K562 (cell line): Measurements from ENCODE around the gene RNF44. TPM values are rescaled to one million over a fixed set of nuclear protein-coding genes. Genes with fewer than 3 reads are reported as not detected.

ENCODE experiments used
- ATAC-seq: fragments of 200-7000 bp; cut with Tn5 transposase; 3 replicates; pipeline ENCODE4 v1.9.1; 2020; ENCODE audit warnings: moderate library complexity
- BruUV-seq: library from RNA; stranded (reverse); fragments of 400-500 nt; replicated peaks from 2 replicates; lab custom pipeline; 2021; lab: Mats Ljungman, UMichigan
- CTCF ChIA-PET: fragments of 300-600 bp; formaldehyde crosslinking; extraction: SDS; loops from one replicate; lab custom pipeline; 2021; ENCODE audit warnings: low intra/inter-chr PET ratio; lab: Yijun Ruan, JAX
- POLR2A ChIA-PET: fragments of 300-600, 350-650 bp; sonication (Branson Sonifier 250); formaldehyde crosslinking; extraction: SDS; loops from one replicate; lab custom pipeline; 2021; ENCODE audit warnings: antibody characterized with exemption, inconsistent platforms; lab: Yijun Ruan, JAX
- DNase-seq, 4 experiments: peaks; one replicate each; pipeline versions ENCODE4 v3.0.0 to v3.0.0-alpha.2; 2011 to 2018; ENCODE audit warnings: low spot score in 3 of 4, mixed read lengths in 3 of 4; ENCODE audit errors: extremely low read depth in 1 of 4
- FAIRE-seq: peaks from 2 replicates; lab custom pipeline; 2011; peaks lifted over from hg19 to GRCh38; lab: Jason Lieb, UNC
- H2AFZ ChIP-seq: 2 replicates; pipeline ENCODE4 v1.6.0; 2011; ENCODE audit warnings: low read depth, low read length, control low read depth, inconsistent platforms
- H3K27ac ChIP-seq: fragments of 200-600 bp; 3 replicates; pipeline ENCODE4 v1.8.0; 2011; ENCODE audit warnings: low read depth, mild to moderate bottlenecking, control low read depth, inconsistent platforms, low read length, moderate library complexity, mixed read lengths; ENCODE audit errors: extremely low read depth
- H3K27me3 ChIP-seq, 2 experiments: fragments of 300-600 bp in 1 of 2; 2 replicates in 1 of 2; 3 replicates in 1 of 2; pipeline versions ENCODE4 v1.6.0 to v1.8.0; 2011; ENCODE audit warnings: inconsistent platforms in 2 of 2, low read length in 2 of 2, mild to moderate bottlenecking in 1 of 2, mixed read lengths in 1 of 2, moderate library complexity in 1 of 2; ENCODE audit not compliant: control insufficient read depth in 2 of 2, insufficient read depth in 2 of 2
- H3K36me3 ChIP-seq: fragments of 300-600 bp; 3 replicates; pipeline ENCODE4 v1.8.0; 2011; ENCODE audit warnings: mild to moderate bottlenecking, low read length, inconsistent platforms; ENCODE audit not compliant: control insufficient read depth, insufficient read depth
- H3K4me1 ChIP-seq, 2 experiments: fragments of 200-600 bp in 1 of 2; replicated peaks in 1 of 2; 2 replicates in 1 of 2; 3 replicates in 1 of 2; pipeline versions ENCODE4 v1.5.1 to v1.8.0; 2011; ENCODE audit warnings: inconsistent platforms in 2 of 2, low read length in 2 of 2, mild to moderate bottlenecking in 1 of 2, mixed read lengths in 1 of 2, moderate library complexity in 1 of 2; ENCODE audit not compliant: control insufficient read depth in 2 of 2, insufficient read depth in 2 of 2
- H3K4me2 ChIP-seq: 2 replicates; pipeline ENCODE4 v1.6.1; 2011; ENCODE audit warnings: low read length, control low read depth, inconsistent platforms, mixed read lengths; ENCODE audit not compliant: insufficient read depth
- H3K4me3 ChIP-seq: fragments of 200-600 bp; sonication (generic), shearing (Covaris generic); 2 replicates; pipeline ENCODE4 v1.5.1; 2016; ENCODE audit warnings: control low read depth, inconsistent platforms
- H3K79me2 ChIP-seq: fragments of 200-600 bp; 3 replicates; pipeline ENCODE4 v1.8.0; 2011; ENCODE audit warnings: low read length, inconsistent platforms; ENCODE audit not compliant: control insufficient read depth, insufficient read depth
- H3K9ac ChIP-seq, 2 experiments: 2 replicates each; pipeline versions ENCODE4 v1.6.0 to v1.6.1; 2011; ENCODE audit warnings: low read depth in 2 of 2, low read length in 2 of 2, control low read depth in 1 of 2, inconsistent platforms in 1 of 2, mild to moderate bottlenecking in 1 of 2, mixed read lengths in 1 of 2; ENCODE audit not compliant: insufficient read depth in 1 of 2
- H3K9me1 ChIP-seq: one replicate; pipeline ENCODE4 v1.6.0; 2011; ENCODE audit warnings: inconsistent platforms, mild to moderate bottlenecking, low read length, moderate library complexity; ENCODE audit not compliant: control insufficient read depth, insufficient read depth
- H3K9me3 ChIP-seq: replicated peaks from 2 replicates; pipeline ENCODE4 v1.5.1; 2011; ENCODE audit warnings: low read depth, low read length, inconsistent platforms; ENCODE audit not compliant: control insufficient read depth, insufficient read depth
- H4K20me1 ChIP-seq: replicated peaks from 2 replicates; pipeline ENCODE4 v1.6.1; 2011; ENCODE audit warnings: low read length, inconsistent platforms, mixed read lengths; ENCODE audit not compliant: control insufficient read depth, insufficient read depth
- ARNT ChIP-seq, 2 experiments: fragments of 450-650 bp; IDR thresholded peaks; 2 replicates each; pipeline ENCODE4 v1.6.1; 2016; ENCODE audit warnings: mild to moderate bottlenecking in 1 of 2
- CC2D1A ChIP-seq: fragments of 450-650 bp; IDR thresholded peaks from 2 replicates; pipeline ENCODE4 v1.6.1; 2017; ENCODE audit warnings: mild to moderate bottlenecking
- CREM ChIP-seq: IDR thresholded peaks from 2 replicates; pipeline ENCODE4 v1.6.1; 2014; ENCODE audit warnings: antibody characterized with exemption, low read depth
- ESRRA ChIP-seq: fragments of 450-650 bp; IDR thresholded peaks from 2 replicates; pipeline ENCODE4 v1.6.1; 2014; ENCODE audit warnings: low read depth, mild to moderate bottlenecking, moderate library complexity, borderline replicate concordance
- KDM1A ChIP-seq, 2 experiments: fragments of 450-650 bp; IDR thresholded peaks; 2 replicates each; pipeline ENCODE4 v1.6.1; 2016; ENCODE audit warnings: mild to moderate bottlenecking in 2 of 2
- L3MBTL2 ChIP-seq: fragments of 450-650 bp; IDR thresholded peaks from 2 replicates; pipeline ENCODE4 v1.6.1; 2016; ENCODE audit warnings: mild to moderate bottlenecking, moderate library complexity
- MAX ChIP-seq: sonication (generic); formaldehyde crosslinking; IDR thresholded peaks from 2 replicates; pipeline ENCODE4 v1.9.0; 2022; ENCODE audit warnings: mild to moderate bottlenecking, missing genetic modification reagents
- MAZ ChIP-seq, 2 experiments: fragments of 450-650 bp in 1 of 2; sonication (generic) in 1 of 2; formaldehyde crosslinking; IDR thresholded peaks in 1 of 2; conservative IDR thresholded peaks in 1 of 2; 2 replicates each; pipeline versions ENCODE4 v1.4.0 to v1.5.0; 2020; ENCODE audit warnings: mild to moderate bottlenecking in 1 of 2, missing genetic modification reagents in 1 of 2
- MYNN ChIP-seq, 2 experiments: sonication (generic); formaldehyde crosslinking in 1 of 2; IDR thresholded peaks; 2 replicates each; pipeline versions ENCODE4 v1.5.0 to v1.6.1; 2016 to 2020; ENCODE audit warnings: antibody characterized with exemption in 1 of 2, missing genetic modification reagents in 1 of 2
- NFXL1 ChIP-seq: fragments of 450-650 bp; formaldehyde crosslinking; IDR thresholded peaks from 2 replicates; pipeline ENCODE4 v1.4.0; 2021; ENCODE audit warnings: mild to moderate bottlenecking
- NRF1 ChIP-seq, 2 experiments: fragments of 450-650 bp; IDR thresholded peaks in 1 of 2; conservative IDR thresholded peaks in 1 of 2; 2 replicates each; pipeline ENCODE4 v1.6.1; 2014; ENCODE audit warnings: mild to moderate bottlenecking in 2 of 2
- PHTF2 ChIP-seq: fragments of 250-450 bp; sonication (Bioruptor Pico); IDR thresholded peaks from 2 replicates; pipeline ENCODE4 v1.5.0; 2021; ENCODE audit warnings: mild to moderate bottlenecking
- PTBP1 ChIP-seq: fragments of 200-400 bp; formaldehyde crosslinking; IDR thresholded peaks from 2 replicates; pipeline ENCODE4 v1.6.1; 2017; ENCODE audit warnings: low read depth, low read length
- RAD21 ChIP-seq, 2 experiments: fragments of 250-450 bp in 1 of 2; fragments of 450-650 bp in 1 of 2; sonication (Bioruptor Pico) in 1 of 2; formaldehyde crosslinking in 1 of 2; IDR thresholded peaks in 1 of 2; conservative IDR thresholded peaks in 1 of 2; 2 replicates each; pipeline versions ENCODE4 v1.4.0 to v1.8.0; 2020 to 2022; ENCODE audit warnings: mild to moderate bottlenecking in 2 of 2, moderate library complexity in 1 of 2
- SMC3 ChIP-seq: conservative IDR thresholded peaks from 2 replicates; pipeline ENCODE4 v1.6.1; 2011; ENCODE audit warnings: low read depth, low read length, improper control_type of control experiment; ENCODE audit not compliant: insufficient read depth
- ZNF165 ChIP-seq: fragments of 250-450 bp; sonication (Bioruptor Pico); IDR thresholded peaks from 2 replicates; pipeline ENCODE4 v1.4.0; 2020; ENCODE audit warnings: borderline replicate concordance
- ZNF436 ChIP-seq: fragments of 250-450, 450-650 bp; sonication (Bioruptor Pico); formaldehyde crosslinking; IDR thresholded peaks from 2 replicates; pipeline ENCODE4 v1.7.0; 2020; ENCODE audit warnings: mild to moderate bottlenecking
- ZNF511 ChIP-seq: sonication (generic); formaldehyde crosslinking; IDR thresholded peaks from 2 replicates; pipeline ENCODE4 v1.8.0; 2022; ENCODE audit warnings: mild to moderate bottlenecking, missing genetic modification reagents
- ZNF583 ChIP-seq: fragments of 250-450 bp; sonication (Bioruptor Pico); IDR thresholded peaks from 2 replicates; pipeline ENCODE4 v1.4.0; 2020
- WGBS: fragments of 100-300 bp; shearing (Covaris generic); methylation state at CpG from one replicate; pipeline ENCODE4 v1.1.6; 2016; ENCODE audit warnings: low coverage, mixed read lengths; ENCODE audit not compliant: insufficient coverage; ENCODE audit errors: missing lambda C conversion rate; 5-methylcytosine and 5-hydroxymethylcytosine counted together
- in situ Hi-C: fragments of 300-500 bp; cut with MboI; formaldehyde crosslinking; loops from 4 replicates; pipeline ENCODE4 v1.15.0; 2018; ENCODE audit warnings: inconsistent platforms, mixed read lengths
- intact Hi-C: fragments of 100-400 bp; cut with micrococcal nuclease; formaldehyde crosslinking; loops from 2 replicates; pipeline ENCODE4 v1.14.2; 2022
- polyA plus RNA-seq, 8 experiments: library from polyadenylated mRNA; depleted of rRNA in 4 of 8; stranded (reverse) in 5 of 8; unstranded in 3 of 8; fragments of >200 nt; fragmentation: Nextera tagmentation in 2 of 8; fragmentation: Illumina TruSeq in 1 of 8; extraction: Ambion mirVana in 2 of 8; extraction: Trizol in 1 of 8; gene quantifications; 2 replicates each; pipeline versions ENCODE4 v1.2.1 to v1.2.3, GENCODE V29; 2011 to 2014; ENCODE audit warnings: inconsistent platforms in 1 of 8, missing spikeins in 1 of 8
- total RNA-seq, 7 experiments: library from RNA; depleted of rRNA in 6 of 7; stranded (reverse); fragments of >200 nt in 6 of 7; fragmentation: Illumina TruSeq in 2 of 7; extraction: Trizol in 2 of 7; gene quantifications; 2 replicates each; pipeline versions ENCODE4 v1.2.1 to v1.2.3, GENCODE V29; 2011 to 2021; ENCODE audit warnings: low replicate concordance in 1 of 7
- TF ChIP-seq, protein P1 (sequence below): fragments of 450-650 bp; formaldehyde crosslinking; IDR thresholded peaks from 2 replicates; pipeline ENCODE4 v1.4.0; 2020; ENCODE audit warnings: mild to moderate bottlenecking, moderate library complexity

RNF44 gene
- total and polyA plus RNA-seq, 9 of the 15 experiments (the other 6 are each of a cell fraction or from before 2014, with no cell fraction given) = 1.6 to 82.6 (median 7.4) TPM

DNA sequence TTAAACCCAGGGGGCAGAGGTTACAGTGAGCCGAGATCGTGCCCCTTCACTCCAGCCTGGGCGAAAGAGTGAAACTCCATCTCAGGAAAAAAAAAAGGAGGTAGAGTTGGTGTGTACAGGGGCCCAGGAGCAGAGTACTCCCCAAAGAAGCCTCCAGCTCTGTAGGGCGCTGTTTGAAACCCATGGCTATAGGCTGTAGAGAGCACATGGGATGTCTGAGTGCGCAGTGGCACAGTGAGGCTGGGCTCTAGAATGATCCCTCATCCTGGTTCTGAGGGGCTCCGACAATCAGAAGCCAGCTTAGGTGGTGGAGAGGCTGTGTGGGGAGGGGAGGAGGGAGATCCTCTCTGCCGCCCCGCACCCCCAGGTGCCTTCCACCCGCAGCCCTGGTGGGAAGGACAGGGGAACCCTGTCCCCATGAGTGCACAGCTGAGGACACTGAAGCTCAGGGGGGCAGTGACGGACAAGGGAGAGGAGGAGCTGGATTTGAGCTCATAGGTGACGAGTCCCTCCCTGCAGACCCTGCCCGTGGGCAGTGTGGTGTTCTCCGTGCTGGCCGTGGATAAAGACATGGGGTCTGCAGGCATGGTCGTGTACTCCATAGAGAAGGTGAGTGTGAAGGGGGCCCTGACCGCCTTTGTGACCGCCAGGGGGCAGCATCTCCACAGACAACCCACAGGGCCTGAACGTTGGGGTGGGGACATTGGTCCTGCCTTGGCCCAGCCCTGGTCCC lies 36.5 kb upstream of the RNF44 start:
- no peak overlapping the region for H3K4me3 ChIP-seq
- peaks cover 0 to 34% of the 10 kb centered on the region in 2 experiments; a peak in 3 of 5 replicates for H3K4me1 ChIP-seq
- H3K36me3 ChIP-seq = no peaks in the 10 kb centered on the region
- ChIA-PET CTCF (interaction anchor here (0.5 to 1.6 kb wide), 4 partner anchors 45 to 248 kb away, joined by 3 to 8 read pairs (median 3); partner anchors contain the start of gene CLTB), POLR2A (interaction anchor here (0.9 kb wide), 1 partner anchor 13 kb away, joined by 3 read pairs; no protein-coding TSS in a partner anchor)
- 14% methylated on average over 15 of the region's 18 CpGs for WGBS
- H4K20me1 ChIP-seq = no peaks in the 10 kb centered on the region; the same call in 1 of the 2 replicates
- in situ Hi-C loops (no loop called here), intact Hi-C loops (loop anchor here (1.0 to 10.0 kb wide), 3 partner anchors 37 to 71 kb away; partner anchors contain the start of genes GPRIN1 and TSPAN17)
- no peaks in the 10 kb centered on the region for H3K9me3 ChIP-seq
- DNase-seq = peak; percentile 84 to 87 (median 86)
- peak; percentile 94 for ATAC-seq
- H3K79me2 ChIP-seq = no peaks in the 10 kb centered on the region
- BruUV-seq = no TSS peak
- peak overlapping the region; percentile 60 for H2AFZ ChIP-seq
- H3K9me1 ChIP-seq = no peaks in the 10 kb centered on the region
- H3K27ac ChIP-seq = no peak overlapping the region
- H3K9ac ChIP-seq = peak overlapping the region in 1 of 2 experiments; percentile 18; a peak in 2 of 4 replicates
- H3K4me2 ChIP-seq = peak overlapping the region; percentile 14
- FAIRE-seq = peak; percentile 92
- peaks cover 13 to 24% of the 10 kb centered on the region in 2 experiments; a peak in 3 of 5 replicates for H3K27me3 ChIP-seq
- no peak for TF ChIP-seq KDM1A (IDR thresholded peaks at IDR 0.05)
- peak in 1 of 2 experiments; percentile 50; a peak in 1 of 4 replicates for TF ChIP-seq MAZ (CRISPR knock-in tag; conservative IDR thresholded peaks at IDR 0.05 in 1 of 2, IDR thresholded peaks at IDR 0.05 in 1 of 2)
- TF ChIP-seq PHTF2 (CRISPR knock-in tag) = no peak
- TF ChIP-seq ZNF165 (CRISPR knock-in tag) = no peak
- TF ChIP-seq, protein P1, sequence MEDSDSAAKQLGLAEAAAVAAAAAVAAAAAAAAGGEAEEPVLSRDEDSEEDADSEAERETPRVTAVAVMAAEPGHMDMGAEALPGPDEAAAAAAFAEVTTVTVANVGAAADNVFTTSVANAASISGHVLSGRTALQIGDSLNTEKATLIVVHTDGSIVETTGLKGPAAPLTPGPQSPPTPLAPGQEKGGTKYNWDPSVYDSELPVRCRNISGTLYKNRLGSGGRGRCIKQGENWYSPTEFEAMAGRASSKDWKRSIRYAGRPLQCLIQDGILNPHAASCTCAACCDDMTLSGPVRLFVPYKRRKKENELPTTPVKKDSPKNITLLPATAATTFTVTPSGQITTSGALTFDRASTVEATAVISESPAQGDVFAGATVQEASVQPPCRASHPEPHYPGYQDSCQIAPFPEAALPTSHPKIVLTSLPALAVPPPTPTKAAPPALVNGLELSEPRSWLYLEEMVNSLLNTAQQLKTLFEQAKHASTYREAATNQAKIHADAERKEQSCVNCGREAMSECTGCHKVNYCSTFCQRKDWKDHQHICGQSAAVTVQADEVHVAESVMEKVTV (CRISPR knock-in tag) = 0 out of 2 replicates have a peak, but pooled peaks have one; percentile 36
- TF ChIP-seq ZNF436 = no peak
- TF ChIP-seq PTBP1 = no peak
- no peak for TF ChIP-seq NRF1 (conservative IDR thresholded peaks at IDR 0.05 in 1 of 2, IDR thresholded peaks at IDR 0.05 in 1 of 2)
- peak; percentile 43; the same call in 1 of the 2 replicates for TF ChIP-seq CREM
- TF ChIP-seq ZNF583 (CRISPR knock-in tag) = no peak
- TF ChIP-seq RAD21 (CRISPR knock-in tag; conservative IDR thresholded peaks at IDR 0.05 in 1 of 2, IDR thresholded peaks at IDR 0.05 in 1 of 2) = peak; percentile 69 to 90
- TF ChIP-seq L3MBTL2 = no peak
- 0 out of 2 replicates have a peak, but pooled peaks have one; percentile 14 for TF ChIP-seq MYNN (IDR thresholded peaks at IDR 0.05)
- no peak for TF ChIP-seq MYNN (CRISPR knock-in tag; IDR thresholded peaks at IDR 0.05)
- TF ChIP-seq ZNF511 (CRISPR knock-in tag) = no peak
- 0 out of 2 replicates have a peak, but pooled peaks have one; percentile 24 for TF ChIP-seq ESRRA
- TF ChIP-seq ARNT (IDR thresholded peaks at IDR 0.05) = no peak
- peak; percentile 88 for TF ChIP-seq SMC3
- TF ChIP-seq CC2D1A = peak; percentile 64; the same call in 1 of the 2 replicates
- no peak for TF ChIP-seq MAX (CRISPR knock-in tag)
- TF ChIP-seq NFXL1 (CRISPR knock-in tag) = no peak
